PC-9 (cell line): ENCODE results near the gene CTCF.

Experiments used
- EZH2 ChIP-seq: fragments of 200-600 bp; sonication (generic); IDR thresholded peaks from 2 replicates; pipeline ENCODE4 v1.8.0; 2017; ENCODE audit warnings: antibody characterized with exemption, low read depth
- TF ChIP-seq, protein P1 (sequence below): fragments of 200-600 bp; sonication (generic); conservative IDR thresholded peaks from 2 replicates; pipeline ENCODE4 v1.6.1; 2017; ENCODE audit warnings: mixed run types, antibody characterized with exemption, mild to moderate bottlenecking, moderate library complexity

- TF ChIP-seq, protein P1, sequence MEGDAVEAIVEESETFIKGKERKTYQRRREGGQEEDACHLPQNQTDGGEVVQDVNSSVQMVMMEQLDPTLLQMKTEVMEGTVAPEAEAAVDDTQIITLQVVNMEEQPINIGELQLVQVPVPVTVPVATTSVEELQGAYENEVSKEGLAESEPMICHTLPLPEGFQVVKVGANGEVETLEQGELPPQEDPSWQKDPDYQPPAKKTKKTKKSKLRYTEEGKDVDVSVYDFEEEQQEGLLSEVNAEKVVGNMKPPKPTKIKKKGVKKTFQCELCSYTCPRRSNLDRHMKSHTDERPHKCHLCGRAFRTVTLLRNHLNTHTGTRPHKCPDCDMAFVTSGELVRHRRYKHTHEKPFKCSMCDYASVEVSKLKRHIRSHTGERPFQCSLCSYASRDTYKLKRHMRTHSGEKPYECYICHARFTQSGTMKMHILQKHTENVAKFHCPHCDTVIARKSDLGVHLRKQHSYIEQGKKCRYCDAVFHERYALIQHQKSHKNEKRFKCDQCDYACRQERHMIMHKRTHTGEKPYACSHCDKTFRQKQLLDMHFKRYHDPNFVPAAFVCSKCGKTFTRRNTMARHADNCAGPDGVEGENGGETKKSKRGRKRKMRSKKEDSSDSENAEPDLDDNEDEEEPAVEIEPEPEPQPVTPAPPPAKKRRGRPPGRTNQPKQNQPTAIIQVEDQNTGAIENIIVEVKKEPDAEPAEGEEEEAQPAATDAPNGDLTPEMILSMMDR: no peak
- TF ChIP-seq EZH2: no peak
These were observed 103.3 kb downstream of the CTCF start for GRCh38 chr16:67665598-67665997.
